Neural cell (in vitro differentiated cells): ENCODE measurements around the gene TIRAP. TPM values are rescaled to one million over a fixed set of nuclear protein-coding genes. Genes with fewer than 3 reads are reported as not detected.
"Not testable (repeated sequence)": the region's sequence is repeated elsewhere in the genome, so short reads cannot be mapped to it uniquely, and the experiment has no call there.

Experiments used
- H2AFZ ChIP-seq: fragments of 200-600, 300-800 bp; sonication (generic), shearing (Covaris generic); 2 replicates; pipeline ENCODE4 v1.6.0; 2014; ENCODE audit warnings: low read depth, mild to moderate bottlenecking, antibody characterized with exemption, low read length, moderate library complexity
- H3F3A ChIP-seq: fragments of 200-600 bp; shearing (Covaris generic); 2 replicates; pipeline ENCODE4 v1.6.1; 2016; ENCODE audit warnings: mild to moderate bottlenecking, moderate library complexity, mixed read lengths, antibody characterized with exemption, low read length; ENCODE audit not compliant: insufficient read depth, poor library complexity, severe bottlenecking
- H3K27ac ChIP-seq: fragments of 200-600, 300-800 bp; sonication (generic), shearing (Covaris generic); 2 replicates; pipeline ENCODE4 v1.5.1; 2014; ENCODE audit warnings: mild to moderate bottlenecking, low read length, moderate library complexity
- H3K27me3 ChIP-seq: fragments of 300-800, 200-600 bp; sonication (generic), shearing (Covaris generic); 2 replicates; pipeline ENCODE4 v1.6.0; 2014; ENCODE audit warnings: mild to moderate bottlenecking, low read depth, low read length, moderate library complexity; ENCODE audit not compliant: insufficient read depth
- H3K36me3 ChIP-seq: fragments of 300-800, 200-600 bp; sonication (generic), shearing (Covaris generic); 2 replicates; pipeline ENCODE4 v1.5.1; 2014; ENCODE audit warnings: mild to moderate bottlenecking, antibody characterized with exemption, low read length, moderate library complexity; ENCODE audit not compliant: insufficient read depth
- H3K4me2 ChIP-seq: fragments of 300-800, 200-600 bp; sonication (generic), shearing (Covaris generic); 2 replicates; pipeline ENCODE4 v1.6.0; 2014; ENCODE audit warnings: mild to moderate bottlenecking, low read length
- H3K4me3 ChIP-seq: fragments of 300-800, 200-600 bp; sonication (generic), shearing (Covaris generic); 2 replicates; pipeline ENCODE4 v1.5.1; 2014; ENCODE audit warnings: mild to moderate bottlenecking, low read length, moderate library complexity
- H3K79me2 ChIP-seq: fragments of 200-600 bp; shearing (Covaris generic); replicated peaks from 2 replicates; pipeline ENCODE4 v1.6.0; 2014; ENCODE audit warnings: mild to moderate bottlenecking, low read length, moderate library complexity; ENCODE audit not compliant: insufficient read depth
- H3K9ac ChIP-seq: fragments of 300-800, 200-600 bp; sonication (generic), shearing (Covaris generic); 2 replicates; pipeline ENCODE4 v1.6.1; 2016; ENCODE audit warnings: mild to moderate bottlenecking, low read length, mixed read lengths
- H3K9me2 ChIP-seq: fragments of 200-600 bp; shearing (Covaris generic); 2 replicates; pipeline ENCODE4 v1.6.1; 2016; ENCODE audit warnings: mild to moderate bottlenecking, low read length, mixed read lengths; ENCODE audit not compliant: insufficient read depth
- H3K9me3 ChIP-seq: fragments of 200-600, 300-800 bp; sonication (generic), shearing (Covaris generic); 2 replicates; pipeline ENCODE4 v1.6.1; 2016; ENCODE audit warnings: mild to moderate bottlenecking, mixed run types, low read length, moderate library complexity, mixed read lengths
- H4K20me1 ChIP-seq: fragments of 200-600 bp; shearing (Covaris generic); 2 replicates; pipeline ENCODE4 v1.6.1; 2016; ENCODE audit warnings: mild to moderate bottlenecking, mixed run types; ENCODE audit not compliant: insufficient read depth
- CTCF ChIP-seq: fragments of 450-650 bp; IDR thresholded peaks from 2 replicates; pipeline ENCODE4 v1.5.1; 2014; ENCODE audit warnings: antibody characterized with exemption, mild to moderate bottlenecking, moderate library complexity; ENCODE audit not compliant: poor library complexity, severe bottlenecking
- EP300 ChIP-seq: fragments of 450-650 bp; conservative IDR thresholded peaks from 2 replicates; pipeline ENCODE4 v1.6.1; 2014; ENCODE audit warnings: antibody characterized with exemption, mild to moderate bottlenecking, moderate library complexity; ENCODE audit not compliant: poor library complexity, severe bottlenecking
- EZH2 ChIP-seq: fragments of 200-600, 300-800 bp; shearing (Covaris generic), sonication (generic); IDR thresholded peaks from 2 replicates; pipeline ENCODE4 v1.6.1; 2014; ENCODE audit warnings: antibody characterized with exemption, low read length, borderline replicate concordance, mild to moderate bottlenecking; ENCODE audit not compliant: insufficient read depth, poor library complexity, severe bottlenecking
- MXI1 ChIP-seq: fragments of 450-650 bp; conservative IDR thresholded peaks from 2 replicates; pipeline ENCODE4 v1.6.1; 2014; ENCODE audit warnings: antibody characterized with exemption, mild to moderate bottlenecking; ENCODE audit not compliant: poor library complexity, severe bottlenecking
- POLR2AphosphoS5 ChIP-seq: IDR thresholded peaks from 2 replicates; pipeline ENCODE4 v1.6.1; 2012
- RAD21 ChIP-seq: fragments of 450-650 bp; conservative IDR thresholded peaks from 2 replicates; pipeline ENCODE4 v1.6.1; 2014; ENCODE audit warnings: antibody characterized with exemption, mild to moderate bottlenecking, moderate library complexity
- REST ChIP-seq: IDR thresholded peaks from 2 replicates; pipeline ENCODE4 v1.6.1; 2012; ENCODE audit warnings: borderline replicate concordance
- SMC3 ChIP-seq: fragments of 450-650 bp; conservative IDR thresholded peaks from 2 replicates; pipeline ENCODE4 v1.6.1; 2014; ENCODE audit warnings: antibody characterized with exemption, mild to moderate bottlenecking, moderate library complexity; ENCODE audit not compliant: poor library complexity
- polyA plus RNA-seq: library from polyadenylated mRNA; depleted of rRNA; stranded (reverse); fragments of >200 nt; gene quantifications from 2 replicates; pipeline ENCODE4 v1.2.3, GENCODE V29; 2014

Gene TIRAP
- polyA plus RNA-seq, 1 donor from 2014 or later = 3.6 TPM

- not testable (repeated sequence) for H3F3A ChIP-seq, H3K36me3 ChIP-seq, H3K27ac ChIP-seq, H3K9ac ChIP-seq, H3K9me3 ChIP-seq, H3K79me2 ChIP-seq, H3K9me2 ChIP-seq, H3K4me2 ChIP-seq, H4K20me1 ChIP-seq, H3K27me3 ChIP-seq, H2AFZ ChIP-seq, H3K4me3 ChIP-seq
These were observed 25.9 kb downstream of the TIRAP start for GRCh38 chr11:126308771-126309170.

GRCh38 chr11:126310200-126310991 is 27.5 kb downstream of the TIRAP start:
- Histone ChIP-seq H2AFZ (no peak overlapping the region), H3K4me2 (no peak overlapping the region), H3K36me3 (no peaks in the 10 kb centered on the region), H4K20me1 (no peaks in the 10 kb centered on the region), H3K27ac (no peak overlapping the region), H3K9ac (no peak overlapping the region), H3K4me3 (no peak overlapping the region), H3K9me2 (no peaks in the 10 kb centered on the region), H3K79me2 (no peaks in the 10 kb centered on the region), H3F3A (no peaks in the 10 kb centered on the region), H3K9me3 (no peaks in the 10 kb centered on the region), H3K27me3 (no peaks in the 10 kb centered on the region)
- TF ChIP-seq RAD21 (peak; percentile 87), SMC3 (peak; percentile 83), POLR2AphosphoS5 (no peak), CTCF (peak; percentile 89)

GRCh38 chr11:126310992-126311310 is 28.1 kb downstream of the TIRAP start:
- Histone ChIP-seq H3K9ac (no peak overlapping the region), H3K4me2 (no peak overlapping the region), H3K79me2 (no peaks in the 10 kb centered on the region), H3K36me3 (no peaks in the 10 kb centered on the region), H3K27me3 (no peaks in the 10 kb centered on the region), H3K4me3 (no peak overlapping the region), H3K27ac (no peak overlapping the region), H3K9me3 (no peaks in the 10 kb centered on the region), H2AFZ (no peak overlapping the region), H4K20me1 (no peaks in the 10 kb centered on the region), H3F3A (no peaks in the 10 kb centered on the region), H3K9me2 (no peaks in the 10 kb centered on the region)
- TF ChIP-seq MXI1 = no peak

GRCh38 chr11:126311401-126312291 is 28.8 kb downstream of the TIRAP start:
- Histone ChIP-seq H3K27me3 (no peaks in the 10 kb centered on the region), H3K79me2 (no peaks in the 10 kb centered on the region), H3K27ac (no peak overlapping the region), H3K36me3 (no peaks in the 10 kb centered on the region), H3K9me3 (no peaks in the 10 kb centered on the region), H3K9ac (no peak overlapping the region), H3K9me2 (no peaks in the 10 kb centered on the region), H2AFZ (no peak overlapping the region), H4K20me1 (no peaks in the 10 kb centered on the region), H3F3A (no peaks in the 10 kb centered on the region), H3K4me2 (no peak overlapping the region), H3K4me3 (no peak overlapping the region)
- no peak for TF ChIP-seq RAD21
- no peak for TF ChIP-seq POLR2AphosphoS5
- no peak for TF ChIP-seq EP300
- no peak for TF ChIP-seq SMC3
- TF ChIP-seq REST = no peak
- no peak for TF ChIP-seq EZH2
